Activated CD4-positive, alpha-beta T cell treated with anti-CD3 and anti-CD28 coated beads, Interleukin-2, Interleukin-6, amounts not matched to agents 100 ng/mL and 50 ng/mL, durations not matched to agents 16 hours and 8 hours (primary cell): ENCODE results near the gene KRT71.
A peak's percentile ranks its signal among the peaks of the same experiment; 100 is the strongest.
"Not testable (repeated sequence)": the region's sequence is repeated elsewhere in the genome, so short reads cannot be mapped to it uniquely, and the experiment has no call there.

Source experiments
- DNase-seq: peaks from one replicate; pipeline ENCODE4 v3.0.0-alpha.2; 2020

Gene KRT71

GRCh38 chr12:52552681-52553195, at the start of gene KRT71:
Gene KRT71 (minus strand): TSS chr12:52553145. CDS start chr12:52553077, 68 bp downstream.
- DNase-seq, result no peak

GRCh38 chr12:52602552-52602951, 49.6 kb upstream of the KRT71 start:
- DNase-seq, result no peak

GRCh38 chr12:52601671-52602070, 48.7 kb upstream of the KRT71 start:
- DNase-seq, result no peak

DNA sequence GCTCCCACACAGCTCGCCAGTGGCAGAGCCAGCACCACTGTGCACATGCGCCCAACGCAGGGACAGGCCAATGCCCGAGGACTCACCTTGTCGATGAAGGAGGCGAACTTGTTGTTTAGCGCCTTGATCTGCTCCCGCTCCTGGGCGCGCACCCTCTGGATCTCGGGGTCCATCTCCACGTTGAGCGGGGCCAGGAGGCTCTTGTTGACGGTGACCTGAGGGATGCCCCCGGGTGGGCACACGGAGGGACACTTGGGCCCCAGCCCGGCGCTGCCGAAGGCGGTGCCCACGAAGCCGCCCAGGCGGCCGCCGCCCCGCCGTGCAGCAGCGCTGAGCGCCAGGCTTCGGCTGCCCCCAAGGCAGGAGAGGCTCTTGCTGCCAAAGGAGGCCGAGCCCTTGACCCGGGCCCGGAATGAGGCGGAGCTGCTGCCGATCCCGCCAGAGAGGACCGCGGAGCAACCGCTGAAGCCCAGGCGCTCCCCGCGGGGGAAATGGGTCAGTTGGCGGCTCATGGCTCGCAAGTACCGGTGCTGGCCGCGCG, 48.1 kb upstream of the KRT71 start, which contains the start of gene KRT72:
Gene KRT72, minus strand, starts transcription at position 523 of the 541 bp plus-strand sequence. Its CDS starts 11 bp downstream, at position 512.
- DNase-seq, result no peak

DNA sequence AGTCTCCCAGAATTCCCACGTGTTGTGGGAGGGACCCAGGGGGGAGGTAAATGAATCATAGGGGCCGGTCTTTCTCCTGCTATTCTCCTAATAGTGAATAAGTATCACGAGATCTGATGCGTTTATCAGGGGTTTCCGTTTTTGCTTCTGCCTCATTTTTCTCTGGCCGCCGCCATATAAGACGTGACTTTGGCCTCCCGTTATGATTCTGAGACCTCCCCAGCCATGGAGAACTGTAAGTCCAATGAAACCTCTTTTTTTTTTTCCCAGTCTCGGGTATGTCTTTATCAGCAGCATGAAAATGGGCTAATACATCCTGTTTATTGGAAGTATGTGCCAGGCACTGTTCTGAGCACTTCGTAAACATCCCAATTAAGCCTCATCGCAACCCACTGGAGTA, 47.5 kb upstream of the KRT71 start:
- no peak for DNase-seq

DNA sequence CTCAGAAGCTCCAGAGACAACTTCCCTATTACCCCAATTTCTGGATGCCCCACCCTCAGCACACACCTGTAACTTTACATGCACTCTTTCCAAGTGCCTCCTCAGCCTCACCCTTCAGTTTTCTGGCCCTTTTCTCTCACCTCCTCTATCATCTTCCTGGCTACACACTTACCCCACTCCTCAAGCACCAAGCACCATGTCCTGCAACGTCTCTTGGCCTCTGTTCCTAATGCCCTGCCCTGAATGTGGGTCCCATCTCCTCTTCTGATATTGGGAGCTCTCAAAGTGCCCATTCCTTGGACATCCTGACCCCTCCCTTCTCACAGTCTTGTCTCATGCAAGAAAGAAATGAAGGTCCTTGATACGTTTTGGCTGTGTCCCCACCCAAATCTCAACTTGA, 47.1 kb upstream of the KRT71 start:
- DNase-seq, result no peak

GRCh38 chr12:52598966-52599365, 46.0 kb upstream of the KRT71 start:
- DNase-seq, result no peak

- DNase-seq, result not testable (repeated sequence)
Measured at GRCh38 chr12:52594237-52594636, 41.3 kb upstream of the KRT71 start.

GRCh38 chr12:52591521-52591920, 38.6 kb upstream of the KRT71 start:
- no peak for DNase-seq

DNA sequence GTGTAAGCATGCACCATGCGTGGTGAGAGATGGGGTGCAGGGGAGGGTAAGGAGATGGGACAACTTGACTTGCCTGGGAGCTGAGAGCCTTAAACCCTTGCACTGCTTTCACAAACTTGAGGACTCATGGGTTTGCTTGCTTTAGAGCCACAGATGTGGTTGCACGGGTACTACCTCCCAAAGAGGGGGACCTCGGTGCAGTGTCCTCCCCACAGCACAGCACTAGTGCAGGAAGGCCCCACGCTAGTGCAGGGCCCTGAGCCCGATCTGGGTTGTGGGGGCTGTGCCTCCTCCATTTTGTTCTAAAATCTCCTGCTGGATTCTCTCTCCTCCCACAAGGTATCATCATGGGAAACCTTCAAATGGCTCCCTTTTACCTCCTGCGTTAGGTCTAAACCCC, 37.1 kb upstream of the KRT71 start:
- no peak for DNase-seq

GRCh38 chr12:52587563-52587962, 34.6 kb upstream of the KRT71 start:
- DNase-seq, result no peak

GRCh38 chr12:52585946-52586345, 33.0 kb upstream of the KRT71 start:
- peak; percentile 6 for DNase-seq

- no peak for DNase-seq
Measured at GRCh38 chr12:52585066-52585465, 32.1 kb upstream of the KRT71 start.

- no peak for DNase-seq
Measured at GRCh38 chr12:52584156-52584682, 31.3 kb upstream of the KRT71 start.

DNA sequence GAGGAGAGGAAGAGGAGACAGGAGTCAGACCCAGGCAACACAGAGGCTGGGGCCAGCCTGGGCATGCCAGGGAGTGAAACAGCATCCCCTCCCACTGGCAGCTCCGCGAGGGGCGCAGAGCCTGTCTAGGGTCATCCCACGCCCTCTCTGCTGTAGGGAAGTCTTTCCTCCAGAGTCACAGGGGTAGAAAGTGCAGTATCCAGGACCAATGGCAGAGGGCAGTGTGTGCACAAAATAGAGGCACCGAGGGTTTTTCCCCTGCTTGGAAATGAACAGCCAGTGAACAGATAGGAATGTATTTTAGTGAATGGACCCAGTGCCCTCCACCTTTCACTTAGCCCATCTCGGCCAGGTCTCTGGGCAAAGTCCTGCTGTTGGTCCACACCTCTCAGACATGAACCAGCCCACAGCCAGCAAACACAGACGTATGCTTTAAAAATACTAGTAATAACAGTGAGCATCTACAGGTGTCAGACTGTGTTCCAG, 30.1 kb upstream of the KRT71 start:
- peak; percentile 54 for DNase-seq

GRCh38 chr12:52582486-52582885, 29.5 kb upstream of the KRT71 start:
- no peak for DNase-seq

DNA sequence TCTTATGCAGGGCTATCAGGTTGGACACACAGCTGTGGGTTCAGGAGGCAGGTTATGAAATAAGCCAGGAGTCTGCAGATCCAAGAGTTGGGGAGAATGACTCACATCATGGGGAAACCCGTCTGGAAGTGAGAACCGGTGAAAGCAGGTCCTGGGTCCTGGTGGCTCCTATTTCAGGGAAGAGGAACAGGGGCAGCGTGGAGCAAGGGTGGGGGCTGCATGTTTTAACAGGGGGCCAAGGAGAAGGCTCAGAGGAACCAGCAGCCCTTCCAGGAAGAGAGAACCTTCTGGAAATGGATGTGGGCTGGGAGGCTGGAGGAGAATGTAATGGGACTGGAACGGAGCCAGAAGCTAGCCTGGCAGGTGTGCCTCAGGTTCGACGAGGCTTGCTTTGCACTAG, 28.5 kb upstream of the KRT71 start:
- no peak for DNase-seq

DNA sequence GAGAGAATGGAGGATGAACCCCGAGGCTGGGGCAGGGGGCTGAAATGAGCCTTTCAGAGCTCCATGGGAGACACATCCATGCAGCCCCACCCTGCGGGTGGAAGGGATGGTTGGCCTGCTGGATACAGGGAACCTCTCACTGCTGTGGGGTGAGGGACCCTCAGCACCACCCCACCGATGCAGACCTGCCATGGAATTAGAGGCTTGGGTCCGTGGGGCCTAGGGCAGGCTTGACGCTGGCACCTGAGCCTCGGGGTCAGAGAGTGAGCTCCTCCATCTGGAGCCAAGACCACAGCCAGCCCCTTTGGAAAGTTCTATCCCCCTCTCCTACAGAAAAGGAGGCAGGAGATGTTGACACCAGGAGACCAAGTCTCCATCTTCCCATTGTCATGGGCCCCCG, 28.1 kb upstream of the KRT71 start:
- DNase-seq, result no peak

DNA sequence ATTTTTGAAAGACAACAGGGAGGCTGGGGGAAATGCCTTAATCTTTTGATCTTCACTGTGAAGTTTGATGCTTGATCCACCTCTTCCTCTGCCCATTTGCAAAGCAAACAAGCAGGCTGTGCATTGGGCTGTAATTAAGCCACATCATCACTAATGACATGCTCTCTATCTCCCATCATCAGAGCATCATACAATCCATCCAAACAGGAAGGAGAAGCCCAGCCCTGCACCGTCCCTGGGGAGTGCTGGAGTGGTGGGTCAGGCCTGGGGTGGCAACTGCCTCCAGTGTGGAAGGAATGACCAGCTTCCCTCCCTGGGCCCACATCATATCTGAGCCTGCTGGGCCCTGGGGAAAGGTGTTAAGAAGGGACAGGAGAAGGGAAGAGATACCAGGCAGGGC, 27.6 kb upstream of the KRT71 start:
- DNase-seq, result no peak

DNA sequence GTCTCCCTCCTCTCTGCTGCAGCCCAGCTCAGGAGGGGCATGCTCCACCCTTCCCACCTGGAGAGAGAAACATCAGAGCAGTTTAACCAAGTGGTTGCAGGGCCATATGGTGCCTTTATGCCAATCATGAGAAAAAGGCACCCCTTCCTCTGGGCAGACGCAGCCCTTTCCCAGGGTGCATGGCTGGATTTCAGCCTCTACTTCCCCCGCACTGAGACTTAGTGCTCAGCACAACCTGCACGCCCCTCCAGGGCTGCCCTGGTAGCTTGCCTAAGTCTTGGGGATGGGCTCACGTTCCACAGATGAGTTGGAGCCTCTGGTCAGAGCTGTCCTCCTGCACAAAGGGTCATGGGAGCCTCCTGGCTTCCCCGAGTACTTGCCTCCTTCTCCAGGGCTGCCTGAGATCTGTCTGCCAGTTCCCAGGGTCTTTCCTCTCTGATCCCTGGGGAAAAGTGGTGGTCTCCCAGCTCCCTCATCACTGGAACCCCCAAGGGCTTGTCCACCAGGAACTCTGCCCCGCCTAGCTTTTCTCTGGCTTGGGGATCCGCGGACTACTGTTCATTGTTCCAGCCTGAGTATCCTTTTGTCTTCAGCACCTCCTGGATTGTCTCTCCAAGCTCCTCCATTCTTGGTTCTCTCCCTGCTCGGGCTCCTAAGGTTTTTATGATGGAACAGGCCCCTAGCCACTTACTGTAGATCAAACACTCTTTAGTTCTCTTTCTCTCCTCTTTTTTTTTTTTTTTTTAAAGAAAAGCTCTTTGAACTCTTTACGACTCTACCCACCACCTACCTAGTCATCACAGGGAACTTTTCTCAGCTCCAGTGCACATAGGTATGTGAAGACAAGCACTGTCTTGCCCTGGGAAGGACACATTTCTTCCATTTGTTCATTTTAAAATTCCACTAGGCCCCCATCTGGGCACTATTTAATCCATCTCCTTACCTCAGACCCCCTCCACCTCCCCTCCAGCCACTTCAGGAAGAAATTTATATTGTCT, 26.8 kb upstream of the KRT71 start:
- DNase-seq, result no peak

DNA sequence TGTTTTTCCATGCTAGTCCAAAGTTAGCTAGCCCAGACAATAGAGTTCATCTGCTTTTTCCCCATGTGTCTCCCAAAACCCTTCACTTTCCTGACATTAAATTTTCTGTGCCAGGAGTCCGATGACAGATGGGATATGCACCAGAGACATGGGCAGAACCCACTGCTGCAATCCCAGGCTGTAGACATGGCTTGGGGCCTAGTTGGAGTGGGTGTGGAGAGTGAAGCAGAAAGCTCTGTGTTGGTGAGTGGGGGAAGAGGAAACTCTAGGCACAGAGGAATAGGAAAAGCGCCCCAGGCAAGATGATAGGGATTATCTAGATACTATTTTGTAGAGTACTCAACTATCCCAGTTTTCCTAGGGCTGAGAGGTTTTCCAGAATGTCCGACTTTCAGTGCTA, 25.5 kb upstream of the KRT71 start:
- no peak for DNase-seq

DNA sequence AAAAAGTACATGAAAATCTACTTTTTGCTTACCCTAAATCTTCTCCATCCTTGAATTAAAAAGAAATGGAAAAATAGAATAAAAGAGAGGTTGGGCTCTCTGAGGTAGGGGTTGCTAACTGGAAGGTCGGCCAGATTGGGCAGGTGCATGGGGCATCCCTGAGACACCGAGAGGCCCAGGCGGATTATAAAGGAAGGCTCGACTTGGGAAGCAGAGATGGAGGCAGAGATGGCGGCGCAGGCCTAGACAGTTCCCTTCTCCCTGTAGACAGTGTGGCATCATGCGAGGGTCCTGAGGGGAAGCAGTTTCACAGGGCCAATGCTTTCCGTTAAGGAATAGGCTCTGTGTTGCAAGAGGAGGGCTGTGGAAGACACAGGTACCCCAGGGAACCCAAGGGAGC, 24.4 kb upstream of the KRT71 start:
- no peak for DNase-seq

DNA sequence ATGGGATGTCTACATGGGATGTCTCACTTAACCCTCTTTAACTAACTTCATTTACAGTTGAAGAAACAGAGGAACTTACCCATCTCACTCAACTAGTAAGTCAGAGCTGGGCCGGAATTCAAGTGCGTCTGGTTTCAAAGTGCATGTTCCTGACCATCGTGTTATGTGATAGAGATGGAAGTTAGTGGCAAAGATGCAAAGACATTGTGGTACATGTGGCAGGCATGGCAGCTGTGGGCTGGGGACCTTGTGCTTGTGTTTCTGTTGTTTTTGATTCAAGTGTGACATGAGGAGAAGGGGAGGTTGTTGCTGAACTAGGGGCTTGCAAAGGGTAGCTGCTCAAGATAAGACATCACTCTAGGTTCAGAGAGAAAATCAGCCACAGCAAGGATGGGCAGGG, 23.0 kb upstream of the KRT71 start:
- no peak for DNase-seq

DNA sequence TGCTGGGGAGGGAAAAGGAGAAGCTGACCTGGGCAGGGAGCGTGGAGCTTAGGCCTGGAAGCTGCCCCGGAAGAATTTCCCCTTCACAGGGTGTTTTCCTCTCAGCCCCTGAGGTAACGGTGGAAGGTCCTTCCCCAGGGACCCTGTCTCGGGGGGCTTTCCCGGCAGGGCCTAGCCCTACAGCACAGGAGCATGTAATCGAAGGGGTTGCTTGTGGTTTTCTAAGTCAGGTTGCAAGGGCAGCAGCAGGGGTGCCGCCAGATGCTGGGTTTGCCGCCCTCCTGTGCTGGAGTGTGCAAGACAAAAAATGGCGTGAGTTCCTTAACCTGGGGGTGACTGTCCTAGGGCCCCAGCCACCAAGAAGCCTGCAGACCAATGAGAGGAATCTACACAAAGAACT, 22.3 kb upstream of the KRT71 start:
- no peak for DNase-seq
